Stomach (tissue), 4 donors: Measurements from ENCODE around the gene TTC33.

Experiments used
- CTCF ChIP-seq, 7 experiments: fragments of 450-650 bp in 4 of 7; fragments of 200-600 bp in 3 of 7; sonication (generic) in 3 of 7; IDR thresholded peaks; one replicate each; pipeline ENCODE4 v1.5.1; 2016 to 2019; ENCODE audit warnings: antibody characterized with exemption in 7 of 7, control low read depth in 2 of 7, mild to moderate bottlenecking in 1 of 7
- EP300 ChIP-seq: sonication (generic); formaldehyde crosslinking; IDR thresholded peaks from one replicate; pipeline ENCODE4 v1.6.1; 2017; ENCODE audit warnings: antibody characterized with exemption
- POLR2A ChIP-seq, 4 donors: fragments of 450-650 bp; IDR thresholded peaks; one replicate each; pipeline ENCODE4 v1.6.1; 2016; ENCODE audit warnings: antibody characterized with exemption in 4 of 4, control low read depth in 2 of 4, mild to moderate bottlenecking in 1 of 4, moderate library complexity in 1 of 4
- POLR2AphosphoS5 ChIP-seq, 3 donors: sonication (generic); formaldehyde crosslinking; IDR thresholded peaks; one replicate each; pipeline ENCODE4 v1.6.1; 2016; ENCODE audit warnings: antibody characterized with exemption in 3 of 3

GRCh38 chr5:40499518-40500273 lies 256.1 kb downstream of the TTC33 start:
- TF ChIP-seq CTCF (IDR thresholded peaks at IDR 0.05): no peak
- TF ChIP-seq EP300: no peak
- TF ChIP-seq POLR2A (IDR thresholded peaks at IDR 0.05): no peak
- TF ChIP-seq POLR2AphosphoS5 (IDR thresholded peaks at IDR 0.05): no peak
